NCI-H2171 (cell line): Measurements from ENCODE around the gene LRRN3.

ENCODE experiments used
- DNase-seq: peaks from one replicate; lab custom pipeline; 2025; lab: John Stamatoyannopoulos, UW

The LRRN3 gene

GRCh38 chr7:111077001-111077400 lies 13.9 kb upstream of the LRRN3 start:
- no peak for DNase-seq

- no peak for DNase-seq
Measured at GRCh38 chr7:111080495-111081105, 10.3 kb upstream of the LRRN3 start.

GRCh38 chr7:111081546-111082267 lies 9.2 kb upstream of the LRRN3 start:
- DNase-seq = no peak

GRCh38 chr7:111082351-111082750 lies 8.6 kb upstream of the LRRN3 start:
- DNase-seq = no peak

GRCh38 chr7:111083413-111083812 lies 7.5 kb upstream of the LRRN3 start:
- no peak for DNase-seq

GRCh38 chr7:111085356-111085755 lies 5.6 kb upstream of the LRRN3 start:
- DNase-seq = no peak

GRCh38 chr7:111086532-111086931 lies 4.4 kb upstream of the LRRN3 start:
- DNase-seq = no peak

- no peak for DNase-seq
Measured at GRCh38 chr7:111088328-111088727, 2.6 kb upstream of the LRRN3 start.

- peak; percentile 36 for DNase-seq
Measured at GRCh38 chr7:111089822-111090426, 1.0 kb upstream of the LRRN3 start.

GRCh38 chr7:111091593-111092358 lies 849 bp downstream of the LRRN3 start:
- no peak for DNase-seq

GRCh38 chr7:111092406-111093236 lies 1.7 kb downstream of the LRRN3 start:
- DNase-seq = peak; percentile 40

- DNase-seq = no peak
Measured at GRCh38 chr7:111093496-111093895, 2.6 kb downstream of the LRRN3 start.

GRCh38 chr7:111094419-111094818 lies 3.5 kb downstream of the LRRN3 start:
- no peak for DNase-seq

GRCh38 chr7:111096997-111097396 lies 6.1 kb downstream of the LRRN3 start:
- no peak for DNase-seq

- DNase-seq = peak; percentile 13
Measured at GRCh38 chr7:111098011-111098925, 7.3 kb downstream of the LRRN3 start.

GRCh38 chr7:111098926-111099250 lies 8.0 kb downstream of the LRRN3 start:
- no peak for DNase-seq

GRCh38 chr7:111101856-111102646 lies 11.1 kb downstream of the LRRN3 start:
- DNase-seq = no peak

GRCh38 chr7:111103136-111103535 lies 12.2 kb downstream of the LRRN3 start:
- DNase-seq = no peak

GRCh38 chr7:111103678-111104274 lies 12.8 kb downstream of the LRRN3 start:
- DNase-seq = no peak

- DNase-seq = no peak
Measured at GRCh38 chr7:111104710-111105109, 13.8 kb downstream of the LRRN3 start.
